A549 (cell line): ENCODE measurements around the gene TMC4.
A peak's percentile ranks its signal among the peaks of the same experiment; 100 is the strongest.

Experiments
- CBX2 ChIP-seq: fragments of 200-600 bp; sonication (generic); IDR thresholded peaks from 2 replicates; pipeline ENCODE4 v1.6.1; 2016; ENCODE audit warnings: low read depth, mild to moderate bottlenecking, borderline replicate concordance
- CBX8 ChIP-seq: fragments of 200-600 bp; sonication (generic); IDR thresholded peaks from 2 replicates; pipeline ENCODE4 v1.6.1; 2016
- JUN ChIP-seq, 2 experiments: fragments of >200 bp; sonication (Bioruptor Twin); formaldehyde crosslinking; IDR thresholded peaks; 2 replicates in 1 of 2; 3 replicates in 1 of 2; pipeline ENCODE4 v1.6.1; 2016 to 2017
- TF ChIP-seq, protein P1 (sequence below): fragments of >200 bp; sonication (Bioruptor Twin); formaldehyde crosslinking; IDR thresholded peaks from 3 replicates; pipeline ENCODE4 v1.5.1; 2016
- TF ChIP-seq, protein P2 (sequence below): IDR thresholded peaks from 2 replicates; pipeline ENCODE4 v1.6.1; 2012

DNA sequence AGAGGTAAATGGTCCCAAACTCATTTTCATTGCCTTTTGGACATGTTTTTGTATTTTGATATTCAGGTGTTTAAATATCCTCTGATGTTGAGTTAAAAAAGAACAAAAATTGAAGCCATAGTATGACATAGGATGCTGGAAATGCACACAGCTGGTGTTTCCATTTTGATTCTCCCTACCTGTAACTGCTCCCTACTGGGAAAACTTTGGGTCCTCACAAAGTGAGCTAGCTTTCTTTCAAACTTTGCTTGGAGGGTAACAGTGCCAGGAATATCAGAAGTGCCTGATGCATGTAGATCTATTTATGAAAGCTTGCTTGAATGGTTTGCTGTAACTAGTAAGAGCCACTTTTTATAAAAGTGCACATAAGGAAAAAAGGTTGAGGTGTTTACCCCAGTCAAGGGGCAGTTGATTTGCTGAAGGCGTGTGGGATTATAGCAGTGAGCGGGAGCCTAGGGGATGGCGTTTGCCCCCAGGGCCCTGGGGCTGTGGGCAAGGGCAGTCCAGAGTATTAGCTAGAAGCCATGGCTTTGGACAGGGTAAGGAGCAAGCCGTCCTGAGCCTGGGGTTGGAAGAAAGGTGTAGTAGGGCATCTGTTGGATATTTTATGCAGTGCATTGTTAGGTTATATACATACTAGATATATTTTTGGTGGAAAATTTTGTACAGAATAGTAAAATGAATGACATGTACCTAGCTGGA, 32.0 kb upstream of the TMC4 start:
- TF ChIP-seq, protein P1, sequence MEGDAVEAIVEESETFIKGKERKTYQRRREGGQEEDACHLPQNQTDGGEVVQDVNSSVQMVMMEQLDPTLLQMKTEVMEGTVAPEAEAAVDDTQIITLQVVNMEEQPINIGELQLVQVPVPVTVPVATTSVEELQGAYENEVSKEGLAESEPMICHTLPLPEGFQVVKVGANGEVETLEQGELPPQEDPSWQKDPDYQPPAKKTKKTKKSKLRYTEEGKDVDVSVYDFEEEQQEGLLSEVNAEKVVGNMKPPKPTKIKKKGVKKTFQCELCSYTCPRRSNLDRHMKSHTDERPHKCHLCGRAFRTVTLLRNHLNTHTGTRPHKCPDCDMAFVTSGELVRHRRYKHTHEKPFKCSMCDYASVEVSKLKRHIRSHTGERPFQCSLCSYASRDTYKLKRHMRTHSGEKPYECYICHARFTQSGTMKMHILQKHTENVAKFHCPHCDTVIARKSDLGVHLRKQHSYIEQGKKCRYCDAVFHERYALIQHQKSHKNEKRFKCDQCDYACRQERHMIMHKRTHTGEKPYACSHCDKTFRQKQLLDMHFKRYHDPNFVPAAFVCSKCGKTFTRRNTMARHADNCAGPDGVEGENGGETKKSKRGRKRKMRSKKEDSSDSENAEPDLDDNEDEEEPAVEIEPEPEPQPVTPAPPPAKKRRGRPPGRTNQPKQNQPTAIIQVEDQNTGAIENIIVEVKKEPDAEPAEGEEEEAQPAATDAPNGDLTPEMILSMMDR = no peak
- TF ChIP-seq JUN (IDR thresholded peaks at IDR 0.05) = peak in 1 of 2 experiments; percentile 21; a peak in 1 of 5 replicates
- no peak for TF ChIP-seq CBX8
- TF ChIP-seq, protein P2, sequence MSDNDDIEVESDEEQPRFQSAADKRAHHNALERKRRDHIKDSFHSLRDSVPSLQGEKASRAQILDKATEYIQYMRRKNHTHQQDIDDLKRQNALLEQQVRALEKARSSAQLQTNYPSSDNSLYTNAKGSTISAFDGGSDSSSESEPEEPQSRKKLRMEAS = no peak
- TF ChIP-seq CBX2 = no peak
